Vagina (tissue), 2 donors: ENCODE measurements around the gene LIMD2. TPM values are rescaled to one million over a fixed set of nuclear protein-coding genes. Genes with fewer than 3 reads are reported as not detected.
A peak's percentile ranks its signal among the peaks of the same experiment; 100 is the strongest.

Experiments
- DNase-seq, 2 donors: peaks; one replicate each; pipeline ENCODE4 v3.0.0-alpha.2; 2017; ENCODE audit errors: extremely low spot score in 2 of 2
- H3K27ac ChIP-seq: fragments of 200-600 bp; sonication (generic); one replicate; pipeline ENCODE4 v1.5.1; 2019
- H3K27me3 ChIP-seq: fragments of 200-600 bp; sonication (generic); one replicate; pipeline ENCODE4 v1.5.1; 2019
- H3K36me3 ChIP-seq, 2 donors: fragments of 200-600 bp; sonication (generic); one replicate each; pipeline ENCODE4 v1.5.1; 2017 to 2019
- H3K4me1 ChIP-seq: fragments of 200-600 bp; sonication (generic); one replicate; pipeline ENCODE4 v1.5.1; 2019
- H3K4me3 ChIP-seq, 2 donors: fragments of 200-600 bp; sonication (generic); 1 replicate in 1 of 2; 2 replicates in 1 of 2; pipeline ENCODE4 v1.5.1; 2016 to 2019
- H3K9me3 ChIP-seq: fragments of 200-600 bp; sonication (generic); one replicate; pipeline ENCODE4 v1.5.1; 2019
- CTCF ChIP-seq, 3 experiments: fragments of 450-650 bp in 2 of 3; fragments of 200-600 bp in 1 of 3; sonication (generic) in 1 of 3; IDR thresholded peaks; one replicate each; pipeline ENCODE4 v1.5.1; 2017 to 2019; ENCODE audit warnings: antibody characterized with exemption in 3 of 3, mild to moderate bottlenecking in 2 of 3, moderate library complexity in 2 of 3
- POLR2A ChIP-seq, 2 donors: fragments of 450-650 bp; IDR thresholded peaks; one replicate each; pipeline ENCODE4 v1.6.1; 2017; ENCODE audit warnings: antibody characterized with exemption in 2 of 2, mild to moderate bottlenecking in 2 of 2, moderate library complexity in 2 of 2
- POLR2AphosphoS5 ChIP-seq, 2 donors: sonication (generic); formaldehyde crosslinking; IDR thresholded peaks; one replicate each; pipeline ENCODE4 v1.9.0; 2017; ENCODE audit warnings: antibody characterized with exemption in 2 of 2, mild to moderate bottlenecking in 2 of 2, low read depth in 1 of 2; ENCODE audit not compliant: insufficient read depth in 1 of 2
- intact Hi-C: fragments of 100-400 bp; cut with DNase I; formaldehyde crosslinking; loops from one replicate; pipeline ENCODE4 v1.15.1; 2023
- total RNA-seq: library from RNA; depleted of rRNA; stranded (reverse); fragments of >200 nt; gene quantifications from one replicate; pipeline ENCODE4 v1.2.3, GENCODE V29; 2016

The LIMD2 gene
- total RNA-seq, 1 donor from 2014 or later: 22.6 TPM

GRCh38 chr17:63682441-63682840 is 17.5 kb downstream of the LIMD2 start:
- DNase-seq: no peak
- intact Hi-C loops: no loop called here
- H3K36me3 ChIP-seq: peaks cover 0 to 26% of the 10 kb centered on the region in 2 donors

GRCh38 chr17:63681530-63681929 is 18.4 kb downstream of the LIMD2 start:
- H3K9me3 ChIP-seq: no peaks in the 10 kb centered on the region
- TF ChIP-seq POLR2A (IDR thresholded peaks at IDR 0.05) (no peak), CTCF (IDR thresholded peaks at IDR 0.05) (no peak), POLR2AphosphoS5 (IDR thresholded peaks at IDR 0.05; ENCODE audit: insufficient read depth in 1 of 2, low read depth in 1 of 2) (no peak)
- no peak for DNase-seq
- intact Hi-C loops: no loop called here
- H3K36me3 ChIP-seq: peaks cover 0 to 26% of the 10 kb centered on the region in 2 donors
- no peak overlapping the region for H3K27ac ChIP-seq
- no peaks in the 10 kb centered on the region for H3K27me3 ChIP-seq
- no peak overlapping the region for H3K4me3 ChIP-seq
- peaks cover 34% of the 10 kb centered on the region for H3K4me1 ChIP-seq

More at GRCh38 chr17:63682441-63682840, 17.5 kb downstream of the LIMD2 start:
- Histone ChIP-seq H3K4me3 (no peak overlapping the region), H3K4me1 (peaks cover 27% of the 10 kb centered on the region), H3K27ac (no peak overlapping the region), H3K27me3 (no peaks in the 10 kb centered on the region), H3K9me3 (no peaks in the 10 kb centered on the region)
- TF ChIP-seq CTCF (IDR thresholded peaks at IDR 0.05) (no peak), POLR2AphosphoS5 (IDR thresholded peaks at IDR 0.05; ENCODE audit: insufficient read depth in 1 of 2, low read depth in 1 of 2) (no peak), POLR2A (IDR thresholded peaks at IDR 0.05) (no peak)

GRCh38 chr17:63680700-63681099 is 19.2 kb downstream of the LIMD2 start:
- TF ChIP-seq POLR2A (IDR thresholded peaks at IDR 0.05): no peak
- TF ChIP-seq POLR2AphosphoS5 (IDR thresholded peaks at IDR 0.05; ENCODE audit: insufficient read depth in 1 of 2, low read depth in 1 of 2): no peak
- Histone ChIP-seq H3K27me3 (no peaks in the 10 kb centered on the region), H3K4me1 (peaks cover 42% of the 10 kb centered on the region), H3K4me3 (no peak overlapping the region), H3K27ac (no peak overlapping the region), H3K36me3 (peaks cover 0 to 26% of the 10 kb centered on the region in 2 donors), H3K9me3 (no peaks in the 10 kb centered on the region)
- intact Hi-C loops: no loop called here
- no peak for DNase-seq

- no peak for DNase-seq
- Histone ChIP-seq H3K9me3 (no peaks in the 10 kb centered on the region), H3K4me1 (peaks cover 48% of the 10 kb centered on the region), H3K4me3 (no peak overlapping the region), H3K36me3 (peaks cover 0 to 26% of the 10 kb centered on the region in 2 donors), H3K27me3 (no peaks in the 10 kb centered on the region), H3K27ac (no peak overlapping the region)
- TF ChIP-seq POLR2A (IDR thresholded peaks at IDR 0.05): no peak
- TF ChIP-seq CTCF (IDR thresholded peaks at IDR 0.05): no peak
- intact Hi-C loops: no loop called here
Observed at GRCh38 chr17:63679214-63679613, 20.7 kb downstream of the LIMD2 start.

- no peak for DNase-seq
- Histone ChIP-seq H3K27me3 (no peaks in the 10 kb centered on the region), H3K4me3 (no peak overlapping the region), H3K9me3 (no peaks in the 10 kb centered on the region), H3K36me3 (peaks cover 0 to 7% of the 10 kb centered on the region in 2 donors), H3K4me1 (peaks cover 45% of the 10 kb centered on the region), H3K27ac (peak overlapping the region; percentile 12)
- intact Hi-C loops: no loop called here
- TF ChIP-seq POLR2A (IDR thresholded peaks at IDR 0.05) (no peak), CTCF (IDR thresholded peaks at IDR 0.05) (no peak), POLR2AphosphoS5 (IDR thresholded peaks at IDR 0.05; ENCODE audit: insufficient read depth in 1 of 2, low read depth in 1 of 2) (no peak)
Observed at GRCh38 chr17:63676584-63676983, 23.3 kb downstream of the LIMD2 start.
